Neural progenitor cell (in vitro differentiated cells): Measurements from ENCODE around the gene KCP.

Experiments used
- CTCF ChIP-seq: fragments of 200-600 bp; sonication (generic); IDR thresholded peaks from 2 replicates; pipeline ENCODE4 v1.5.1; 2017; ENCODE audit warnings: antibody characterized with exemption, mild to moderate bottlenecking
- EZH2 ChIP-seq: fragments of 200-600 bp; sonication (generic); IDR thresholded peaks from 2 replicates; pipeline ENCODE4 v1.6.1; 2017; ENCODE audit warnings: antibody characterized with exemption, mild to moderate bottlenecking, moderate library complexity

GRCh38 chr7:128877756-128878120, 32.8 kb downstream of the KCP start:
- TF ChIP-seq CTCF (no peak), EZH2 (no peak)
